Measurements from ENCODE around the gene CTSS.

CTSS gene

GRCh38 chr1:150695561-150695960 lies 70.0 kb downstream of the CTSS start (continued):
- TF ChIP-seq ZFP3 (CRISPR knock-in tag; IDR thresholded peaks at IDR 0.05), result no peak
- no peak for TF ChIP-seq POU6F1 (CRISPR knock-in tag; IDR thresholded peaks at IDR 0.05; ENCODE audit: borderline replicate concordance, low read depth)

- no peak for ATAC-seq
- TF ChIP-seq POU6F1 (CRISPR knock-in tag; IDR thresholded peaks at IDR 0.05; ENCODE audit: borderline replicate concordance, low read depth) (no peak), ESRRG (CRISPR knock-in tag; IDR thresholded peaks at IDR 0.05) (no peak), CSRNP3 (CRISPR knock-in tag; IDR thresholded peaks at IDR 0.05) (no peak)
Observed at GRCh38 chr1:150692720-150693119, 72.9 kb downstream of the CTSS start.

- no peak for ATAC-seq
- TF ChIP-seq PPARA (CRISPR knock-in tag; IDR thresholded peaks at IDR 0.05; ENCODE audit: borderline replicate concordance), result no peak
- TF ChIP-seq CSDC2 (CRISPR knock-in tag; IDR thresholded peaks at IDR 0.05), result no peak
- TF ChIP-seq TOX (CRISPR knock-in tag; IDR thresholded peaks at IDR 0.05; ENCODE audit: borderline replicate concordance), result no peak
- no peak for TF ChIP-seq POU6F1 (CRISPR knock-in tag; IDR thresholded peaks at IDR 0.05; ENCODE audit: borderline replicate concordance, low read depth)
- TF ChIP-seq ESRRG (CRISPR knock-in tag; IDR thresholded peaks at IDR 0.05), result no peak
- no peak for TF ChIP-seq ZC3H10 (CRISPR knock-in tag; IDR thresholded peaks at IDR 0.05)
Observed at GRCh38 chr1:150688763-150689162, 76.8 kb downstream of the CTSS start.

GRCh38 chr1:150686275-150686674 lies 79.3 kb downstream of the CTSS start:
- TF ChIP-seq PATZ1 (CRISPR knock-in tag; IDR thresholded peaks at IDR 0.05; ENCODE audit: borderline replicate concordance) (no peak), ZFP30 (CRISPR knock-in tag; IDR thresholded peaks at IDR 0.05) (no peak), ZNF565 (CRISPR knock-in tag; conservative IDR thresholded peaks at IDR 0.05; ENCODE audit: low read depth) (no peak)
- ATAC-seq, result no peak

- ATAC-seq, result no peak
- TF ChIP-seq RARB (CRISPR knock-in tag; IDR thresholded peaks at IDR 0.05), result no peak
- no peak for TF ChIP-seq CSDC2 (CRISPR knock-in tag; IDR thresholded peaks at IDR 0.05)
- TF ChIP-seq BACH2 (CRISPR knock-in tag; IDR thresholded peaks at IDR 0.05; ENCODE audit: borderline replicate concordance), result no peak
- no peak for TF ChIP-seq ZFP3 (CRISPR knock-in tag; IDR thresholded peaks at IDR 0.05)
- TF ChIP-seq ZNF70 (CRISPR knock-in tag; IDR thresholded peaks at IDR 0.05), result no peak
- no peak for TF ChIP-seq GLIS3 (CRISPR knock-in tag; IDR thresholded peaks at IDR 0.05)
- no peak for TF ChIP-seq OSR1 (CRISPR knock-in tag; IDR thresholded peaks at IDR 0.05)
Observed at GRCh38 chr1:150683914-150684313, 81.7 kb downstream of the CTSS start.

Measured in SK-N-SH treated with all-trans-retinoic acid at 6 μM for 48 hours (cell line).